ENCODE measurements around the gene AGRN. TPM values are rescaled to one million over a fixed set of nuclear protein-coding genes. Genes with fewer than 3 reads are reported as not detected.
"Not testable (repeated sequence)": the region's sequence is repeated elsewhere in the genome, so short reads cannot be mapped to it uniquely, and the experiment has no call there.

AGRN gene
- total RNA-seq, 1 donor from 2014 or later, result 203 TPM

GRCh38 chr1:1054099-1054700, 34.3 kb downstream of the AGRN start:
- DNase-seq (ENCODE audit: low read depth, low spot score), result no peak
- H3K36me3 Mint-ChIP-seq (ENCODE audit: low read depth), result peaks cover 11% of the 10 kb centered on the region
- H3K4me3 Mint-ChIP-seq, result no peak overlapping the region
- TF ChIP-seq CTCF (conservative IDR thresholded peaks at IDR 0.05), result no peak
- peaks cover 36% of the 10 kb centered on the region for H3K4me1 Mint-ChIP-seq
- peaks cover 3% of the 10 kb centered on the region for H3K9me3 Mint-ChIP-seq
- H3K27ac Mint-ChIP-seq (ENCODE audit: unreplicated experiment), result no peak overlapping the region
- peaks cover 15% of the 10 kb centered on the region for H3K27me3 Mint-ChIP-seq (ENCODE audit: low read depth)

- peaks cover 36% of the 10 kb centered on the region for H3K4me1 Mint-ChIP-seq
- H3K36me3 Mint-ChIP-seq (ENCODE audit: low read depth), result peaks cover 11% of the 10 kb centered on the region
- H3K4me3 Mint-ChIP-seq, result no peak overlapping the region
- no peak for DNase-seq (ENCODE audit: low read depth, low spot score)
- peaks cover 3% of the 10 kb centered on the region for H3K9me3 Mint-ChIP-seq
- no peak overlapping the region for H3K27ac Mint-ChIP-seq (ENCODE audit: unreplicated experiment)
- peaks cover 17% of the 10 kb centered on the region for H3K27me3 Mint-ChIP-seq (ENCODE audit: low read depth)
- TF ChIP-seq CTCF (conservative IDR thresholded peaks at IDR 0.05), result no peak
These were observed 35.1 kb downstream of the AGRN start for GRCh38 chr1:1054971-1055370.

GRCh38 chr1:1055841-1056736, 36.2 kb downstream of the AGRN start:
- Mint-ChIP-seq H3K27me3 (ENCODE audit: low read depth) (peaks cover 27% of the 10 kb centered on the region), H3K27ac (ENCODE audit: unreplicated experiment) (peak overlapping the region; percentile 43), H3K36me3 (ENCODE audit: low read depth) (peaks cover 11% of the 10 kb centered on the region), H3K4me3 (peak overlapping the region; percentile 54), H3K9me3 (peaks cover 3% of the 10 kb centered on the region), H3K4me1 (peaks cover 36% of the 10 kb centered on the region)
- TF ChIP-seq CTCF (conservative IDR thresholded peaks at IDR 0.05), result no peak
- DNase-seq (ENCODE audit: low read depth, low spot score), result no peak

GRCh38 chr1:1057769-1058087, 37.8 kb downstream of the AGRN start:
- Mint-ChIP-seq H3K4me1 (peaks cover 29% of the 10 kb centered on the region), H3K27me3 (ENCODE audit: low read depth) (peaks cover 40% of the 10 kb centered on the region), H3K4me3 (peak overlapping the region; percentile 72)
- H3K9me3 Mint-ChIP-seq; DNase-seq (ENCODE audit: low read depth, low spot score); H3K36me3 Mint-ChIP-seq (ENCODE audit: low read depth); H3K27ac Mint-ChIP-seq (ENCODE audit: unreplicated experiment): not testable (repeated sequence)

- peak overlapping the region; percentile 72 for H3K4me3 Mint-ChIP-seq
- no peak overlapping the region for H3K27ac Mint-ChIP-seq (ENCODE audit: unreplicated experiment)
- no peak for DNase-seq (ENCODE audit: low read depth, low spot score)
- peaks cover 44% of the 10 kb centered on the region for H3K27me3 Mint-ChIP-seq (ENCODE audit: low read depth)
- TF ChIP-seq CTCF (conservative IDR thresholded peaks at IDR 0.05), result no peak
- H3K9me3 Mint-ChIP-seq, result no peaks in the 10 kb centered on the region
- H3K36me3 Mint-ChIP-seq (ENCODE audit: low read depth), result no peaks in the 10 kb centered on the region
- peaks cover 28% of the 10 kb centered on the region for H3K4me1 Mint-ChIP-seq
These were observed 38.4 kb downstream of the AGRN start for GRCh38 chr1:1058088-1058905.

All from neural crest cell (in vitro differentiated cells).